CD4-positive, CD25-positive, alpha-beta regulatory T cell (primary cell): Measurements from ENCODE around the gene ME3. TPM values are rescaled to one million over a fixed set of nuclear protein-coding genes. Genes with fewer than 3 reads are reported as not detected.
"Not testable (repeated sequence)": the region's sequence is repeated elsewhere in the genome, so short reads cannot be mapped to it uniquely, and the experiment has no call there.

Experiments used
- ATAC-seq, 2 donors: fragments of 150-1000 bp; cut with Tn5 transposase; one replicate each; pipeline ENCODE4 v1.10.0; 2021; ENCODE audit warnings: low read depth in 2 of 2, moderate number of reproducible peaks in 2 of 2, moderate library complexity in 1 of 2
- DNase-seq, 3 donors: peaks; one replicate each; pipeline versions ENCODE4 v3.0.0 to v3.0.0-alpha.2; 2012 to 2022; ENCODE audit warnings: mixed read lengths in 1 of 3
- H3K27ac ChIP-seq: one replicate; pipeline ENCODE4 v1.7.0; 2013; ENCODE audit warnings: mild to moderate bottlenecking, low read length; ENCODE audit not compliant: insufficient read depth, poor library complexity, severe bottlenecking
- H3K27me3 ChIP-seq: one replicate; pipeline ENCODE4 v1.7.0; 2013; ENCODE audit warnings: low read length; ENCODE audit not compliant: control insufficient read depth, insufficient read depth
- H3K36me3 ChIP-seq: one replicate; pipeline ENCODE4 v1.7.0; 2013; ENCODE audit warnings: mild to moderate bottlenecking, low read length, moderate library complexity; ENCODE audit not compliant: control insufficient read depth, insufficient read depth
- H3K4me1 ChIP-seq: 2 replicates; pipeline ENCODE4 v1.7.0; 2013; ENCODE audit warnings: mild to moderate bottlenecking, low read length; ENCODE audit not compliant: insufficient read depth, control insufficient read depth, poor library complexity, severe bottlenecking
- H3K4me3 ChIP-seq: one replicate; pipeline ENCODE4 v1.7.0; 2013; ENCODE audit warnings: low read depth, mild to moderate bottlenecking, low read length, moderate library complexity
- H3K9me3 ChIP-seq, 2 experiments: 1 replicate in 1 of 2; 2 replicates in 1 of 2; pipeline ENCODE4 v1.7.0; 2013; ENCODE audit warnings: low read length in 2 of 2, mild to moderate bottlenecking in 1 of 2, moderate library complexity in 1 of 2; ENCODE audit not compliant: control insufficient read depth in 2 of 2
- H3K27ac Mint-ChIP-seq, 3 donors: one replicate each; pipeline ENCODE4 v1.8.0; 2020 to 2022; ENCODE audit warnings: mild to moderate bottlenecking in 3 of 3, mixed read lengths in 3 of 3, moderate library complexity in 2 of 3
- H3K27me3 Mint-ChIP-seq: one replicate; pipeline ENCODE4 v1.8.0; 2022; ENCODE audit warnings: mild to moderate bottlenecking, mixed read lengths
- H3K36me3 Mint-ChIP-seq: one replicate; pipeline ENCODE4 v1.8.0; 2020; ENCODE audit warnings: mixed read lengths
- H3K4me1 Mint-ChIP-seq, 4 donors: one replicate each; pipeline ENCODE4 v1.8.0; 2020 to 2022; ENCODE audit warnings: mixed read lengths in 4 of 4, mild to moderate bottlenecking in 1 of 4
- H3K4me3 Mint-ChIP-seq, 4 donors: one replicate each; pipeline ENCODE4 v1.8.0; 2020 to 2022; ENCODE audit warnings: mild to moderate bottlenecking in 4 of 4, mixed read lengths in 4 of 4, moderate library complexity in 3 of 4
- H3K9me3 Mint-ChIP-seq, 7 donors: one replicate each; pipeline ENCODE4 v1.8.0; 2020 to 2022; ENCODE audit warnings: mixed read lengths in 7 of 7, mild to moderate bottlenecking in 3 of 7, moderate library complexity in 2 of 7
- polyA plus RNA-seq, 4 donors: library from polyadenylated mRNA; unstranded; fragments of 300-500 nt; fragmentation: Illumina TruSeq; gene quantifications; one replicate each; pipeline ENCODE4 v1.2.3, GENCODE V29; 2021
- total RNA-seq: library from RNA; stranded (reverse); gene quantifications from one replicate; pipeline ENCODE4 v1.2.3, GENCODE V29; 2022

ME3 gene
- total and polyA plus RNA-seq, 5 donors from 2014 or later, result 0.18 to 1.4 (median 0.38) TPM; not detected in 2

- DNase-seq (no peak), ATAC-seq (no peak)
- H3K36me3 Mint-ChIP-seq, result no peaks in the 10 kb centered on the region
- no peaks in the 10 kb centered on the region for H3K27me3 ChIP-seq
- no peak overlapping the region for H3K4me3 ChIP-seq
- H3K27ac ChIP-seq, result no peak overlapping the region
- H3K36me3 ChIP-seq, result no peaks in the 10 kb centered on the region
- no peaks in the 10 kb centered on the region for H3K4me1 ChIP-seq
- no peak overlapping the region for H3K4me3 Mint-ChIP-seq
- no peak overlapping the region for H3K27ac Mint-ChIP-seq
- H3K4me1 Mint-ChIP-seq, result no peaks in the 10 kb centered on the region
- peaks cover 0 to 2% (median 0%) of the 10 kb centered on the region in 7 donors for H3K9me3 Mint-ChIP-seq
- H3K9me3 ChIP-seq, result no peaks in the 10 kb centered on the region
- peaks cover 6% of the 10 kb centered on the region for H3K27me3 Mint-ChIP-seq
These were observed 101.0 kb downstream of the ME3 start for GRCh38 chr11:86571273-86571948.

- Histone ChIP-seq H3K9me3 (no peaks in the 10 kb centered on the region), H3K4me3 (no peak overlapping the region), H3K36me3 (no peaks in the 10 kb centered on the region), H3K27ac (no peak overlapping the region), H3K4me1 (no peaks in the 10 kb centered on the region), H3K27me3 (no peaks in the 10 kb centered on the region)
- Mint-ChIP-seq H3K9me3 (peaks cover 0 to 2% (median 0%) of the 10 kb centered on the region in 7 donors), H3K4me1 (no peaks in the 10 kb centered on the region), H3K27ac (no peak overlapping the region), H3K4me3 (no peak overlapping the region), H3K36me3 (no peaks in the 10 kb centered on the region), H3K27me3 (peaks cover 6% of the 10 kb centered on the region)
- ATAC-seq (no peak), DNase-seq (no peak)
These were observed 102.0 kb downstream of the ME3 start for GRCh38 chr11:86570451-86570850.

GRCh38 chr11:86570020-86570419 is 102.4 kb downstream of the ME3 start:
- H3K4me3 ChIP-seq, result no peak overlapping the region
- H3K4me1 ChIP-seq, result no peaks in the 10 kb centered on the region
- no peaks in the 10 kb centered on the region for H3K36me3 ChIP-seq
- Mint-ChIP-seq H3K4me1 (no peaks in the 10 kb centered on the region), H3K36me3 (no peaks in the 10 kb centered on the region), H3K27ac (no peak overlapping the region), H3K9me3 (peaks cover 0 to 2% (median 0%) of the 10 kb centered on the region in 7 donors), H3K4me3 (no peak overlapping the region), H3K27me3 (peaks cover 6% of the 10 kb centered on the region)
- H3K27ac ChIP-seq, result no peak overlapping the region
- H3K27me3 ChIP-seq, result no peaks in the 10 kb centered on the region
- no peak for ATAC-seq
- DNase-seq, result no peak
- no peaks in the 10 kb centered on the region for H3K9me3 ChIP-seq

- Mint-ChIP-seq H3K4me1 (no peaks in the 10 kb centered on the region), H3K4me3 (no peak overlapping the region), H3K27ac (no peak overlapping the region), H3K36me3 (no peaks in the 10 kb centered on the region), H3K9me3 (peaks cover 0 to 2% (median 0%) of the 10 kb centered on the region in 7 donors), H3K27me3 (peaks cover 6% of the 10 kb centered on the region)
- Histone ChIP-seq H3K36me3 (no peaks in the 10 kb centered on the region), H3K4me3 (no peak overlapping the region), H3K27ac (no peak overlapping the region), H3K27me3 (peaks cover 2% of the 10 kb centered on the region), H3K4me1 (no peaks in the 10 kb centered on the region), H3K9me3 (no peaks in the 10 kb centered on the region)
- DNase-seq (no peak), ATAC-seq (no peak)
These were observed 103.3 kb downstream of the ME3 start for GRCh38 chr11:86569109-86569508.

- Histone ChIP-seq H3K4me1 (no peaks in the 10 kb centered on the region), H3K36me3 (no peaks in the 10 kb centered on the region), H3K9me3 (no peaks in the 10 kb centered on the region), H3K27ac (no peak overlapping the region), H3K4me3 (no peak overlapping the region), H3K27me3 (peaks cover 7% of the 10 kb centered on the region)
- Mint-ChIP-seq H3K36me3 (no peaks in the 10 kb centered on the region), H3K9me3 (peaks cover 0 to 10% (median 0%) of the 10 kb centered on the region in 7 donors), H3K27ac (no peak overlapping the region), H3K27me3 (peaks cover 4% of the 10 kb centered on the region), H3K4me3 (no peak overlapping the region), H3K4me1 (no peaks in the 10 kb centered on the region)
- ATAC-seq, result no peak
- DNase-seq, result no peak
These were observed 106.6 kb downstream of the ME3 start for GRCh38 chr11:86565801-86566312.

- H3K4me3 ChIP-seq, result no peak overlapping the region
These were observed 107.0 kb downstream of the ME3 start for GRCh38 chr11:86565388-86565787.

DNA sequence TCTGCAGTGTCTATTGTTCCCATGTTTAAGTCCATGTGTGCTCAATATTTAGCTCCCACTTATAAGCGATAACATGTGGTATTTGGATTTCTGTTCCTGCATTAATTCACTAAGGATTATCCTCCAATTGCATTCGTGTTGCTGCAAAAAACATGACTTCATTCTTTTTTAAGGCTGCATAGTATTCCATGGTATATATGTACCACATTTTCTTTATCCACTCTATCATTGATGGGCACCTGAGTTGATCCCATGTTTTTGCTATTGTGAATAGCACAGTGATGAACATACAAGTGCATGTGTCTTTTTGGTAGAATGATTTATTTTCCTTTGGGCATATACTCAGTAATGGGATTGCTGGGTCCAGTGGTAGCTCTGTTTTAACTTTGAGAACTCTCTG is 109.6 kb downstream of the ME3 start:
- H3K4me3 Mint-ChIP-seq, H3K4me1 ChIP-seq, H3K36me3 ChIP-seq, H3K4me1 Mint-ChIP-seq, H3K27me3 ChIP-seq, H3K27ac Mint-ChIP-seq, H3K9me3 ChIP-seq, H3K27ac ChIP-seq, ATAC-seq, DNase-seq, H3K4me3 ChIP-seq, H3K36me3 Mint-ChIP-seq, H3K27me3 Mint-ChIP-seq: not testable (repeated sequence)
- H3K9me3 Mint-ChIP-seq, result peaks cover 0 to 10% (median 0%) of the 10 kb centered on the region in 7 donors

More at GRCh38 chr11:86565388-86565787, 107.0 kb downstream of the ME3 start:
- H3K9me3 ChIP-seq, result no peaks in the 10 kb centered on the region
- no peaks in the 10 kb centered on the region for H3K36me3 ChIP-seq
- H3K27ac ChIP-seq, result no peak overlapping the region
- H3K27ac Mint-ChIP-seq, result no peak overlapping the region
- peaks cover 4% of the 10 kb centered on the region for H3K27me3 Mint-ChIP-seq
- H3K36me3 Mint-ChIP-seq, result no peaks in the 10 kb centered on the region
- H3K4me1 ChIP-seq, result no peaks in the 10 kb centered on the region
- H3K9me3 Mint-ChIP-seq, result peaks cover 0 to 10% (median 0%) of the 10 kb centered on the region in 7 donors
- peaks cover 7% of the 10 kb centered on the region for H3K27me3 ChIP-seq
- H3K4me3 Mint-ChIP-seq, result no peak overlapping the region
- no peaks in the 10 kb centered on the region for H3K4me1 Mint-ChIP-seq
- no peak for DNase-seq
- ATAC-seq, result no peak
